H9 (cell line): ENCODE results near the gene MCRIP1. TPM values are rescaled to one million over a fixed set of nuclear protein-coding genes. Genes with fewer than 3 reads are reported as not detected.
A peak's percentile ranks its signal among the peaks of the same experiment; 100 is the strongest.

Experiments
- DNase-seq: peaks from one replicate; pipeline ENCODE4 v3.0.0-alpha.2; 2017
- H2AFZ ChIP-seq: one replicate; pipeline ENCODE4 v1.6.1; 2013; ENCODE audit warnings: mild to moderate bottlenecking, low read length, control low read depth, moderate library complexity
- H2AK5ac ChIP-seq: 2 replicates; pipeline ENCODE4 v1.6.1; 2013; ENCODE audit warnings: low read length, control low read depth, mixed read lengths; ENCODE audit not compliant: insufficient read length
- H2BK120ac ChIP-seq: one replicate; pipeline ENCODE4 v1.6.1; 2013; ENCODE audit warnings: low read depth, mild to moderate bottlenecking, low read length, control low read depth, inconsistent platforms; ENCODE audit not compliant: poor library complexity, severe bottlenecking
- H2BK12ac ChIP-seq: 2 replicates; pipeline ENCODE4 v1.6.1; 2013; ENCODE audit warnings: low read length, control low read depth, mixed read lengths, low read depth; ENCODE audit not compliant: insufficient read length
- H2BK15ac ChIP-seq: 2 replicates; pipeline ENCODE4 v1.6.1; 2013; ENCODE audit warnings: low read depth, low read length, control low read depth
- H2BK20ac ChIP-seq: one replicate; pipeline ENCODE4 v1.6.1; 2013; ENCODE audit warnings: low read depth, mild to moderate bottlenecking, low read length, control low read depth, inconsistent platforms; ENCODE audit not compliant: poor library complexity, severe bottlenecking
- H2BK5ac ChIP-seq: 2 replicates; pipeline ENCODE4 v1.6.1; 2013; ENCODE audit warnings: low read length, control low read depth, mixed read lengths; ENCODE audit not compliant: insufficient read length
- H3K14ac ChIP-seq: 2 replicates; pipeline ENCODE4 v1.6.1; 2013; ENCODE audit warnings: low read length, control low read depth; ENCODE audit not compliant: insufficient read depth
- H3K18ac ChIP-seq: 2 replicates; pipeline ENCODE4 v1.6.1; 2013; ENCODE audit warnings: low read depth, mild to moderate bottlenecking, mixed read lengths, low read length, control low read depth; ENCODE audit not compliant: insufficient read length
- H3K23ac ChIP-seq: 2 replicates; pipeline ENCODE4 v1.6.1; 2013; ENCODE audit warnings: low read length, control low read depth, mixed read lengths, low read depth; ENCODE audit not compliant: insufficient read length
- H3K23me2 ChIP-seq: 2 replicates; pipeline ENCODE4 v1.6.1; 2013; ENCODE audit warnings: low read depth, mild to moderate bottlenecking, mixed read lengths, low read length, control low read depth; ENCODE audit not compliant: insufficient read length, poor library complexity, severe bottlenecking
- H3K27ac ChIP-seq: 2 replicates; pipeline ENCODE4 v1.5.1; 2013; ENCODE audit warnings: low read length, control low read depth, mixed read lengths, low read depth; ENCODE audit not compliant: insufficient read length
- H3K27me3 ChIP-seq: 2 replicates; pipeline ENCODE4 v1.6.1; 2013; ENCODE audit warnings: low read length, control low read depth, inconsistent platforms; ENCODE audit not compliant: insufficient read depth
- H3K4ac ChIP-seq: 2 replicates; pipeline ENCODE4 v1.6.1; 2013; ENCODE audit warnings: low read depth, mild to moderate bottlenecking, control low read depth, inconsistent platforms, low read length, moderate library complexity
- H3K4me1 ChIP-seq: 2 replicates; pipeline ENCODE4 v1.6.1; 2013; ENCODE audit warnings: low read length, control low read depth, inconsistent platforms; ENCODE audit not compliant: insufficient read depth
- H3K4me2 ChIP-seq: 2 replicates; pipeline ENCODE4 v1.6.1; 2013; ENCODE audit warnings: low read length, control low read depth, mixed read lengths; ENCODE audit not compliant: insufficient read length, insufficient read depth
- H3K56ac ChIP-seq: 2 replicates; pipeline ENCODE4 v1.6.1; 2013; ENCODE audit warnings: low read depth, mild to moderate bottlenecking, mixed read lengths, low read length, control low read depth; ENCODE audit not compliant: insufficient read length
- H3K79me1 ChIP-seq: 2 replicates; pipeline ENCODE4 v1.6.1; 2013; ENCODE audit warnings: low read depth, mild to moderate bottlenecking, moderate library complexity, low read length, control low read depth, inconsistent platforms; ENCODE audit not compliant: insufficient read depth, poor library complexity, severe bottlenecking
- H3K79me2 ChIP-seq: 2 replicates; pipeline ENCODE4 v1.6.1; 2013; ENCODE audit warnings: low read length, control low read depth, inconsistent platforms; ENCODE audit not compliant: insufficient read depth
- H3K9ac ChIP-seq: 2 replicates; pipeline ENCODE4 v1.6.1; 2013; ENCODE audit warnings: low read length, control low read depth, mixed read lengths; ENCODE audit not compliant: insufficient read length; ENCODE audit errors: extremely low read depth
- H3K9me3 ChIP-seq: one replicate; pipeline ENCODE4 v1.6.1; 2013; ENCODE audit warnings: low read depth, low read length, inconsistent platforms; ENCODE audit not compliant: control insufficient read depth
- H3T11ph ChIP-seq: one replicate; pipeline ENCODE4 v1.6.1; 2013; ENCODE audit warnings: mild to moderate bottlenecking, low read length, control low read depth, inconsistent platforms
- H4K20me1 ChIP-seq: one replicate; pipeline ENCODE4 v1.6.1; 2013; ENCODE audit not compliant: control insufficient read depth, insufficient read length, insufficient read depth
- H4K5ac ChIP-seq: 2 replicates; pipeline ENCODE4 v1.6.1; 2013; ENCODE audit warnings: low read depth, mild to moderate bottlenecking, mixed read lengths, low read length, control low read depth; ENCODE audit not compliant: insufficient read length
- H4K8ac ChIP-seq: replicated peaks from 2 replicates; pipeline ENCODE4 v1.6.1; 2013; ENCODE audit warnings: low read length, control low read depth, mixed read lengths, low read depth; ENCODE audit not compliant: insufficient read length
- H4K91ac ChIP-seq: 2 replicates; pipeline ENCODE4 v1.6.1; 2013; ENCODE audit warnings: low read depth, mild to moderate bottlenecking, moderate library complexity, mixed read lengths, low read length, control low read depth; ENCODE audit not compliant: insufficient read length
- H3K27ac Mint-ChIP-seq, 3 experiments: 2 replicates in 2 of 3; 3 replicates in 1 of 3; pipeline ENCODE4 v1.8.0; 2020 to 2021; ENCODE audit warnings: mixed read lengths in 3 of 3, mild to moderate bottlenecking in 1 of 3, moderate library complexity in 1 of 3
- H3K27me3 Mint-ChIP-seq: 2 replicates; pipeline ENCODE4 v1.8.0; 2021; ENCODE audit warnings: low read depth, mild to moderate bottlenecking, moderate library complexity, mixed read lengths
- H3K36me3 Mint-ChIP-seq, 3 experiments: 2 replicates in 2 of 3; 3 replicates in 1 of 3; pipeline ENCODE4 v1.8.0; 2020 to 2021; ENCODE audit warnings: low read depth in 3 of 3, mixed read lengths in 3 of 3; ENCODE audit not compliant: insufficient read depth in 1 of 3
- H3K4me1 Mint-ChIP-seq, 2 experiments: 2 replicates each; pipeline ENCODE4 v1.8.0; 2020; ENCODE audit warnings: mixed read lengths in 2 of 2
- H3K4me3 Mint-ChIP-seq, 2 experiments: 2 replicates in 1 of 2; 3 replicates in 1 of 2; pipeline ENCODE4 v1.8.0; 2020 to 2021; ENCODE audit warnings: mild to moderate bottlenecking in 2 of 2, mixed read lengths in 2 of 2, moderate library complexity in 1 of 2
- H3K9me3 Mint-ChIP-seq, 2 experiments: 2 replicates in 1 of 2; 3 replicates in 1 of 2; pipeline ENCODE4 v1.8.0; 2020; ENCODE audit warnings: mild to moderate bottlenecking in 2 of 2, mixed read lengths in 2 of 2, moderate library complexity in 1 of 2
- WGBS: extraction: QIAGEN DNeasy Blood & Tissue Kit; methylation state at CpG from one replicate; pipeline ENCODE4 v1.1.7; 2013; ENCODE audit warnings: missing lambda C conversion rate, low lambda C conversion rate, mixed read lengths; ENCODE audit not compliant: insufficient read length; ENCODE audit errors: extremely low coverage; 5-methylcytosine and 5-hydroxymethylcytosine counted together
- total RNA-seq: library from RNA; stranded (reverse); gene quantifications from 2 replicates; pipeline ENCODE4 v1.2.1, GENCODE V29; 2021
- TF ChIP-seq, protein P1 (sequence below): fragments of 200-600 bp; sonication (generic); conservative IDR thresholded peaks from 3 replicates; pipeline ENCODE4 v1.8.0; 2021; ENCODE audit warnings: antibody characterized with exemption, mild to moderate bottlenecking

MCRIP1 gene
- total RNA-seq, 1 experiment from 2014 or later: 118 TPM

DNA sequence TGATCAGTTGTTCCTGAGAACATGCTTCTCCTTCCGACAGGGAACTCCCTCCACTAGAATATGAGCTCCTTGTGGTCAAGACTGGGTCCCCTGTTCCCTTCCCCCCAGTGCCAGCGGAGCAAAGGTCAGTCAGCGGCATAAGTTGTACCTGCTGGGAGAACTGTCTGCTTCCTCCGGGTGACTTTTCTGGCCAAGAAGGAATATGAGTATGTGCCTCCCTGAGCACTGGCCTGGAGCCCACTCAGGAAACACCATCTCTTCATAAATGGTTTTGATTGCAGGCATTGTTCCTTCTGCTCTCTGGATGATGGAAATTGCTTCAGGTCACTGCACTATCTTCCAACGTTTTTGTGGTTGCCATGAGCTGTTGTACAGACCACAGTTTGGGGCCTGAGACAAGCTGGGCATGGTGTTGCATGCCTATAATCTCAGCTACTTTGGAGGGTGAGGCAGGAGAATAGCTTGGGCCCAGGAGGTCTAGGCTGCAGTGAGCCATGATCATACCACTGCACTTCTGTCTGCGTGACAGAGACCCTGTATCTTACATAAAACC is 30.1 kb upstream of the MCRIP1 start:
- Histone ChIP-seq H2AK5ac (no peak overlapping the region), H3K9me3 (no peaks in the 10 kb centered on the region), H2BK12ac (no peak overlapping the region), H4K91ac (no peak overlapping the region), H2AFZ (no peak overlapping the region), H3T11ph (no peak overlapping the region), H2BK15ac (no peak overlapping the region), H3K4ac (no peak overlapping the region), H2BK120ac (no peak overlapping the region), H3K4me2 (no peak overlapping the region), H3K79me2 (peaks cover 17% of the 10 kb centered on the region; the same call in 1 of the 2 replicates), H3K23me2 (peaks cover 10% of the 10 kb centered on the region), H3K27ac (no peak overlapping the region), H3K79me1 (peaks cover 13% of the 10 kb centered on the region), H3K14ac (no peak overlapping the region), H4K5ac (no peak overlapping the region), H3K56ac (no peak overlapping the region), H2BK5ac (no peak overlapping the region), H3K23ac (no peak overlapping the region), H3K18ac (no peak overlapping the region), H4K20me1 (peaks cover 2% of the 10 kb centered on the region), H3K9ac (no peak overlapping the region), H3K27me3 (no peaks in the 10 kb centered on the region), H3K4me1 (peaks cover 3% of the 10 kb centered on the region; the same call in 1 of the 2 replicates), H4K8ac (no peak overlapping the region), H2BK20ac (no peak overlapping the region)
- Mint-ChIP-seq H3K4me3 (peak overlapping the region; percentile 54 to 72), H3K27me3 (peaks cover 2% of the 10 kb centered on the region), H3K36me3 (peaks cover 12 to 41% (median 39%) of the 10 kb centered on the region in 3 experiments; a peak in 6 of 7 replicates), H3K9me3 (peaks cover 0 to 3% of the 10 kb centered on the region in 2 experiments; a peak in 1 of 5 replicates), H3K4me1 (peaks cover 17 to 32% of the 10 kb centered on the region in 2 experiments), H3K27ac (peak overlapping the region in 1 of 3 experiments; percentile 18; a peak in 1 of 7 replicates)
- no CpG with 5 or more reads among the region's 6 CpGs for WGBS
- DNase-seq: no peak
- TF ChIP-seq, protein P1, sequence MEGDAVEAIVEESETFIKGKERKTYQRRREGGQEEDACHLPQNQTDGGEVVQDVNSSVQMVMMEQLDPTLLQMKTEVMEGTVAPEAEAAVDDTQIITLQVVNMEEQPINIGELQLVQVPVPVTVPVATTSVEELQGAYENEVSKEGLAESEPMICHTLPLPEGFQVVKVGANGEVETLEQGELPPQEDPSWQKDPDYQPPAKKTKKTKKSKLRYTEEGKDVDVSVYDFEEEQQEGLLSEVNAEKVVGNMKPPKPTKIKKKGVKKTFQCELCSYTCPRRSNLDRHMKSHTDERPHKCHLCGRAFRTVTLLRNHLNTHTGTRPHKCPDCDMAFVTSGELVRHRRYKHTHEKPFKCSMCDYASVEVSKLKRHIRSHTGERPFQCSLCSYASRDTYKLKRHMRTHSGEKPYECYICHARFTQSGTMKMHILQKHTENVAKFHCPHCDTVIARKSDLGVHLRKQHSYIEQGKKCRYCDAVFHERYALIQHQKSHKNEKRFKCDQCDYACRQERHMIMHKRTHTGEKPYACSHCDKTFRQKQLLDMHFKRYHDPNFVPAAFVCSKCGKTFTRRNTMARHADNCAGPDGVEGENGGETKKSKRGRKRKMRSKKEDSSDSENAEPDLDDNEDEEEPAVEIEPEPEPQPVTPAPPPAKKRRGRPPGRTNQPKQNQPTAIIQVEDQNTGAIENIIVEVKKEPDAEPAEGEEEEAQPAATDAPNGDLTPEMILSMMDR: no peak
